T follicular helper cell (primary cell): ENCODE data around the gene CCR8.
"Not testable (repeated sequence)": the region's sequence is repeated elsewhere in the genome, so short reads cannot be mapped to it uniquely, and the experiment has no call there.

Experiments used
- DNase-seq: peaks from one replicate; pipeline ENCODE4 v3.0.0-alpha.2; 2020; ENCODE audit warnings: low read depth

The CCR8 gene

DNA sequence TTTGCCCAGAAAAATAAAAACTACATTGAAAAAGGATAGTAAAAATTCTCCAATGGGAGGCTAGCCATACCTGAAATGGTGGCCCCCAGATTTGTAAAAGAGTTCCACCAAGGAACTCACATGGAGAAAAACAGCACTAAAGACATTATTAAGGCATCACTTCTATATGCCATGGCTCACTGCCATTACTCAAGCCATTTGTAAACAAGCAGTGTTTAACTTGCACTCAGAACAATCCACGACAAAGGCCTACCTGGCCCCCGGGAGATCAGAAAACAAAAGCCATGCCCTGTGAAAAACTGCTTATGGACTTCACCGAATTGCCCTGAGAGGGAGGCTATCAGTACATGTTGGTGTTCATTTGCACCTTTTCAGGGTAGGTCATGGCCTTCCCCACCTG lies 19.6 kb downstream of the CCR8 start:
- DNase-seq = no peak

DNA sequence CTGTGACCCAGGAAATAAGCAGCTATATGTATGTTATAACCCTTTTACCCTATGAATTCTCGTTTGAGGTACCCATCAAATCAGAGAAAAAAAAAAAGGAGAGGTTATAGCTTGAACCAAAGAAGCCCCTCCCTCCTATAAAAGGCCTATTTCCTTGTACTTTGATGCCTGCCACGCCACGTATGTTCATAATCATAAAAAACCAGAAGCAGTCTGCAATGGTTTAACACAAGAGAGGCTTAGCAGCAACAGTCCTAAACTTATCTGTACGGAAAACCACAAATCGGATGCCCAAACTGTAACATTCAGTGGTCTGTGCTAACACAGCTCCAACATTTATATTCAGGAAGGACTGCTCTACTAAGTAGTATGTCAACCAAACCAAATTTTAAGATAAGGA lies 21.2 kb downstream of the CCR8 start:
- no peak for DNase-seq

DNA sequence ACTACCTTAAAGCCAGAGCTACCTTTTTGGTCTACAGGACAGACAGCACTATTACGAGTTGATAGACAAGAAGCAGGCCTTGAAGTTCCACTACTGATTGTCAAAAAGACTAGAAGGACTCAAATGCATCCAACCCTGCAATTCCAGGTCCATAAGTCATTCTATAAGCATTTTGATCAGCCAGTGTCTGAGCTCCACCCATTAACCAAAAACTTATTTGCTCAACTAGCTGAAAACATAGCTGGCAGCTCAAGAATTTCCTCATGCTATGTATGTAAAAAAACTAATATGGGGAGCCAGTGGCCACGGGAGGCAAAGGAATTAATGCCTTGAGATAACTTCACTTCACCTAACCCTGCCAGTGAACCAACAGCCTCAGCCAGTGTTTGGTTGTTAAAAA lies 21.6 kb downstream of the CCR8 start:
- not testable (repeated sequence) for DNase-seq

DNA sequence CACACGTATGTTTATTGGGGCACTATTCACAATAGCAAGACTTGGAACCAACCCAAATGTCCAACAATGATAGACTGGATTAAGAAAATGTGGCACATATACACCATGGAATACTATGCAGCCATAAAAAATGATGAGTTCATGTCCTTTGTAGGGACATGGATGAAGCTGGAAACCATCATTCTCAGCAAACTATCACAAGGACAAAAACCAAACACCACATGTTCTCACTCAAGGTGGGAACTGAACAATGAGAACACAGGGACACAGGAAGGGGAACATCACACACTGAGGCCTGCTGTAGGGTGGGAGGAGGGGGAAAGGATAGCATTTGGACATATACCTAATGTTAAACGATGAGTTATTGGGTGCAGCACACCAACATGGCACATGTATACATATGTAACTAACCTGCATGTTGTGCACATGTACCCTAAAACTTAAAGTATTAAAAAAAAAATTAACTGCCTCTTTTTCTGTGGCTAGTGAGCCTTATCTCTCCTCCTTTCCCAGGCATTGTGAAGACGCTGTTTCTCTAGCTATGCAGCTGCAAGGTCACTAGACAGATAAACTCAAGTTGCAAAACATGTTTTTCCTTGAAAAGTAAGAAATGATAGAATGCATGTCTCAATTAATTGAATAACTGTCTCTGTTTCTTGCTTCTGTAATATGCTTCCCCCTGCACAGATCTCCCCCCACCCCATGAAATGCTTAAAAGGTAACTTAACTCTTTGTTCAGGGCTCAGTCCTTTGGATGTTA lies 23.8 kb downstream of the CCR8 start:
- DNase-seq = not testable (repeated sequence)

DNA sequence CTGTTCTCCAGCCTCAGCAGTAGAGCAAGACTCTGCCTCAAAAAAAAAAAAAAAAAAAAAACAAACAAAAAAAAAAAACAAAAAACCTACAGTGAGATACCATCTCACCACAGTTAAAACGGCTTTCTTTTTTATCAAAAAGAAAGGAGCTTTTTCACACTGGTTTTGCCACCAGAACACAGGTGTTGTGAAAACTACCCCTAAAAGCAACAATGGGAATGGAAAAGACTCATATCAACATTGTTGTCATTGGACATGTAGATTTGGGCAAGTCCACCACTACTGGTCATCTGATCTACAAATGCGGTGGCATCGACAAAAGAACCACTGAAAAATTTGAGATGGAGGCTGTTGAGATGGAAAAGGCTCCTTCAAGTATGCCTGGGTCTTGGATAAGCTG lies 28.8 kb downstream of the CCR8 start:
- no peak for DNase-seq

DNA sequence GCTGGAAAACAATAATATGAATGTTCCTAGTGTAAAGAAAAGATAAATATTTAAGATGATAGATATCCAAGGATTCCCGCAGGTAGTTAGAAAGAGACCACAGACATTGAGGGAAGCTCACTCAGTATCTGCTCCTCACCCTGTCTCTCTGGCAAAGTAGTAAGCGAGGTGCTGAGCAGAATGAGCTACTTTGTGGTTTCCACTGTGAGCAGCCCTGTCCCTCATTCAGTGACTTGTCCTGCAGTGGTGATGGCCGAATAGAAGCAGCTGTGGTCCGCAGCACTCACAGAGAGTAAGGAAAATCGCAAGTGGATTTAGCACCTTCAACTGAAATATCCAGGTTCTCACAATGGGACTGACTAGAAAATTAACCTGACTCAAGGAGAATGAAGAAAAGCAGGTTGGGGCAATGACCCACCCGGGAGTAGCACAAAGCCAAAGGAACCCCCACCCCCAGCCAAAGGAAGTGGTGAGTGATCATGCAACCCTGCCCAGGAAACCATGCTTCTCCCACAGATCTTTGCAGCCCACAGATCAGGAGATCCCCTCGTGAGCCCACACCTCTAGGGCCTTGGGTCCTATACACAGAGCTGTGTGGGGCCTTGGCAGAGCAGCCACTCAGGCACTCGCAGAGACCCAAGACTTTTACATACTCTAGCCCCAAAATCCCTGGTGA lies 31.9 kb downstream of the CCR8 start:
- DNase-seq = no peak

DNA sequence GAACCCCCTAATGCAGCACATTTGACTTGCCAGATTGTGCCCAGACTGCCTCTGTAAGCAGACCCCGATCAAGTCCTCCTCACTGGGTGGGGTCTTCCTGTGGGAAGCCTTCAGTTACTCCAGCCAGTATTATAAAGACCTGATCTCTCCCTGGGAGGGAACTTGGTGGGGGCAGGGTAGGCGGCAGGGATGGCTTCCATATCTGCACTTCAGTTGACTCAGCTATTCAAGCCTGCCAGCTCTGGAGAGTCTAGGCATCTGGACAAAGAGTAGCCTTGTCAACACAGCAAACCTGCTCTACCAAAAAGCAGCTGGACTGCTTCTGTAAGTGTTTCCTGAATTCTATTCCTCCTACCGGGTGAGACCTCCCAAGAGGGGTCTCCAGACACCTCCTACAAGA lies 32.7 kb downstream of the CCR8 start:
- DNase-seq = no peak

DNA sequence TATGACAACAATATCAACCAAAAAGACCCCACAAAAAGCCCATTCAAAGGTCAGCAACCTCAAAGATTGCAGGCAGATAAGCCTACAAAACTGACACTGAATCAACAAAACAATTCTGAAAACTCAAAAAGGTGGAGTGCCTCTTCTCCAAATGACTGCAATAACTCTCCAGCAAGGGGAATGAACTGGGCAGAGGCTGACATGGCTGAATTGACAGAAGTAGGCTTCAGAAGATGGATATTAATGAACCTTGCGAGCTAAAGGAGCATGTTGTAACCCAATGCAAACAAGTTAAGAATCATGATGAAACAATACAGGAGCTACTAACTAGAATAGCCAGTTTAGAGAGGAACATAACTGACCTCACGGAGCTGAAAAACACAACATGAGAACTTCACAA lies 33.3 kb downstream of the CCR8 start:
- DNase-seq = no peak

DNA sequence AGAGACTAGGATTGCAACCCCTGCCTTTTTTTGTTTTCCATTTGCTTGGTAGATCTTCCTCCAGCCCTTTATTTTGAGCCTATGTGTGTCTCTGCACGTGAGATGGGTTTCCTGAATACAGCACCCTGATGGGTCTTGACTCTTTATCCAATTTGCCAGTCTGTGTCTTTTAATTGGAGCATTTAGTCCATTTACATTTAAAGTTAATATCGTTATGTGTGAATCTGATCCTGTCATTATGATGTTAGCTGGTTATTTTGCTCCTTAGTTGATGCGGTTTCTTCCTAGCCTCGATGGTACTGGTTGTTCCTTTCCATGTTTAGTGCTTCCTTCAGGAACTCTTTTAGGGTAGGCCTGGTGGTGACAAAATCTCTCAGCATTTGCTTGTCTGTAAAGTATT lies 40.9 kb downstream of the CCR8 start:
- not testable (repeated sequence) for DNase-seq

DNA sequence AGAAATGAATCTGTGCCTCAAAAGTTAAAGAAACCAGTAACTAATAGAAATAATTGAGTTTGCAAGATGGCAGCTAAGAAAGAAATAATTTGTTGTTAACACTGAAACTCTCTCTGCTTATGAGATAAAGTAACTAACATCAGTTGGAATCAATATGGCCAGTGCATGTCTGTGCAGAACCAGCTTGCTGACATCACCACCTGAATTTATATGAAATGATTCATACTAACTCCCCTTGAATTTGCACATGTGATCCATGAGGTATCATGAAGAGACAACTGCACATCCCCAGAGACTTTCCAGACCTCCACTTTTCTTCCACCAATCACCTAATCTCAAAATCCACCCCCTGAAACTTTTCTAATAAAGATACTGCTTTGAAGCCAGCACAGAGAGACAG lies 43.3 kb downstream of the CCR8 start:
- no peak for DNase-seq

DNA sequence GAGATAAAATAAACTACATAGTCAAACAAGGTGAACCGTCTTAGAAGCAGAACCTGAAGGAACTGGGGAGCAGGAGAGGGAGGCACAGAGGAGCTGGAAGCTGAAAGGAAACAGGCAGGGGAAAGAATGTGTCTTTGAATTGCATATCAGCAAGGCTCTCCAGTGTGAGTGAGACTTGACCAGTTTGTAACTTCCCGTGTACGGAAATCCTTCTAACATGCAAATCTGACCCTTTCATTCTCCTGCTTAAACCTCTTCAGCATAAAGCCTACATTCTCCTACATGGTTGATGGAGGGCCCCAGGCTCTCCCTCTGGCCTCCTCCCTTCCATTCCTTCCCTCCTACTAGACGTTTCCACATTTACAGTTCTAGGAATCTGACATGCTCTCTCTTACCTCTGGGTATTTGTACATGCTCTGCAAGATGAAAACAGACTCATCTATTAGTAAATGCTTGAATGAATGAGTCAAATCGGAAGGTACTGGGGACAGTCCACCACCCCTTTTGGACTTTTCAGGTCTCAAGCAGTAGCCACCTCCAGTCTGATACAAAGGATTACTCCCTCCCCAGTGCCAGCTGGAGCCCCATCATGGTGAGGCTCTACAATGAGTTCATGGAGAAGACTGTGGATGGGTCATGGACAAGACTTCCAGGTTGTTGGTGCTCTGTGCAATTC lies 47.6 kb downstream of the CCR8 start:
- DNase-seq = no peak

DNA sequence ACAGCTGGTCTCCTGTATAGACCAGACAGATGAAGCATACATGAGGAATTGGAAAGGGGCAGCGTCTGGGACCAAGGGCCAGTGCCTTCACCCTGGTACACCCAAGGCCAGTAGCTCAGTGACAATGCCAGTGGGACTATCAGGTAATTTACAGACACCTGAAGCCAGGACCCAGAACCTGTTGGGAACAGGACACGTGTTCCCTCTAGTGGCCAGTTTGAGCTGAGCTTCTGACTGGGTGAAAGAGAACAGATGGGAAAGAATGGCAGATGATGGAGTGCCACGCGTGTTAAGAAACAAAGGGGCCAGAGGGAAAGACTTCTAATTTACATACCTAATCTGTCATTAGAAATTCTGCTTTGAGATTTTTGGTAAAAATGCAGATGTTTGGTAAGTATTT lies 48.6 kb downstream of the CCR8 start:
- peak; percentile 30 for DNase-seq

DNA sequence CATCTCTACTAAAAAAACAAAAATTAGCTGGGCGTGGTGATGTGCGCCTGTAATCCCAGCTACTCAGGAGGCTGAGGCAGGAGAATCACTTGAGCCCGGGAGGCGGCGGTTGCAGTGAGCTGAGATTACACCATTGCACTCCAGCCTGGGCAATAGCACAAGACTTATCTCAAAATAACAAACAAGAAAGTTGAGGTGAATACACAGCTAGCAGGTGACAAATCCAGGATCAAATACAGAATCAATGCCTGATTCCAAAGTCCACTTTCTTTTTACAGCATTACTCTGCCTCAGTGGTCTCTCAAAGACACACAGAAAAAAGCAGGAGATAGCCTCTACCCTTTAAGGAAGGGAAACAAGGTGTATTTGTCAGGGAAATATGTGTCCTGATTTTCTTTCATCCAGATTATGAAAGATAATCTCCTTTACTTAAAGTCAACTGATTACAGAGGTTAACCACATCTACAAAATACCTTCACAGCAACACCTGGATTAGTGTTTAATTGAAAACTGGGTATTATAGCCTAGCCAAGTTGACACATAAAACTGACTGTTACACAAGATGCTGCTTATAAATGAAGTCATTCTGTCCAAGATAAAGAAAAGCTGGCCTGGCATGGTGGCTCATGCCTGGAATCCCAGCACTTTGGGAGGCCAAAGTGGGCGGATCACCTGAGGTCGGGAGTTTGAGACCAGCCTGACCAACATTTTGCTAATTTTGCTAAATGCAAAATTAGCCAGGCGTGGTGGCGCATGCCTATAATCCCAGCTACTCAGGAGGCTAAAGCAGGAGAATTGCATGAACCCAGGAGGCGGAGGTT lies 49.7 kb downstream of the CCR8 start:
- DNase-seq = no peak

DNA sequence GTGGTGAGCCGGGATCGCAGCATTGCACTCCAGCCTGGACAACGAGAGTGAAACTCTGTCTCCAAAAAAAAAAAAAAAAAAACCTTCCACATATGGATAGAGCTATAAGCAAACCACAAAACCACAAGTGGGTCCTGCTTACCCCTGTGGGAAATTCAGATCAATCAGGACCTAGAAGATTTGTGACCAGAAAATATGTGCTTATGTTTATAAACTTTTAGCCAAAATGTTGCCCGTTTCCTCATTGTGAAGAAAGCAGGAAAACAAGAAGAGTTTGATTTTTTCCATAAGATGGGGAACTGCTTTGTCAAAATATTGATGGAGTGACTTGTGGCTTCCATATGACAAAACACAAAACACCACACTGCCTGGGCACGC lies 50.3 kb downstream of the CCR8 start:
- DNase-seq = no peak

DNA sequence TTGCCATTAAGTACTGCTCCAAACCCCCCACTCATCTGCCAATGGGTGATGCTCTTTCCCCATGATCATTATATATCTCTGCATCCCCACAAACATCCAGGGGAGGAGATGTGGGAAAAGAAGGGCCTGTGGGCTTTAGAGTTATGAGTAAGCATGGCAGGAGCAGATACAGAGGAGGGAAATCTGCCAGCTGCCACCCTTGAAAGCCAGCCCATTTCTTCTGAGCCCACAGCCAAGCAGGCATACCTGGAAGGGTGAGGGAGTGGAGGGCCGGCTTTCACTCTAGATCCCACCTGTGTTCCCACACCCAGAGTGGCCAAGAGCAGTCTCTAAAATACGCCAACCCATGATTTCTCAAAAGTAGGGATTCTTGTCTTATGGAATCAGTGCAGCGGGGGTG lies 51.9 kb downstream of the CCR8 start:
- no peak for DNase-seq
